Ascending aorta (tissue), 2 donors: Measurements from ENCODE around the gene SLC6A7. TPM values are rescaled to one million over a fixed set of nuclear protein-coding genes. Genes with fewer than 3 reads are reported as not detected.

ENCODE experiments used
- DNase-seq, 2 donors: peaks; one replicate each; pipeline ENCODE4 v3.0.0-alpha.2; 2019; ENCODE audit warnings: low spot score in 2 of 2
- H3K27ac ChIP-seq, 2 donors: fragments of 200-600 bp; sonication (generic); one replicate each; pipeline ENCODE4 v1.5.1; 2016 to 2017; ENCODE audit warnings: mild to moderate bottlenecking in 1 of 2
- H3K27me3 ChIP-seq: fragments of 200-600 bp; sonication (generic); one replicate; pipeline ENCODE4 v1.5.1; 2017
- H3K36me3 ChIP-seq, 2 donors: fragments of 200-600 bp; sonication (generic); one replicate each; pipeline ENCODE4 v1.5.1; 2016
- H3K4me1 ChIP-seq, 2 donors: fragments of 200-600 bp; sonication (generic); one replicate each; pipeline ENCODE4 v1.5.1; 2016 to 2017; ENCODE audit warnings: mild to moderate bottlenecking in 1 of 2
- H3K4me3 ChIP-seq, 2 donors: fragments of 200-600 bp; sonication (generic); one replicate each; pipeline ENCODE4 v1.5.1; 2016 to 2017; ENCODE audit warnings: mild to moderate bottlenecking in 1 of 2
- H3K9me3 ChIP-seq, 2 donors: fragments of 200-600 bp; sonication (generic); one replicate each; pipeline ENCODE4 v1.5.1; 2016
- intact Hi-C: fragments of 100-400 bp; cut with DNase I; formaldehyde crosslinking; loops from one replicate; pipeline ENCODE4 v1.15.1; 2023
- total RNA-seq: library from RNA; depleted of rRNA; stranded (reverse); fragments of >200 nt; gene quantifications from one replicate; pipeline ENCODE4 v1.1.0, GENCODE V29; 2016
- TF ChIP-seq, protein P1 (sequence below), 3 experiments: fragments of 200-600 bp in 2 of 3; fragments of 450-650 bp in 1 of 3; sonication (generic) in 2 of 3; IDR thresholded peaks; one replicate each; pipeline ENCODE4 v1.5.1; 2016 to 2019; ENCODE audit warnings: antibody characterized with exemption in 3 of 3, mild to moderate bottlenecking in 1 of 3, moderate library complexity in 1 of 3

The SLC6A7 gene
- total RNA-seq, 1 donor from 2014 or later, result not detected

DNA sequence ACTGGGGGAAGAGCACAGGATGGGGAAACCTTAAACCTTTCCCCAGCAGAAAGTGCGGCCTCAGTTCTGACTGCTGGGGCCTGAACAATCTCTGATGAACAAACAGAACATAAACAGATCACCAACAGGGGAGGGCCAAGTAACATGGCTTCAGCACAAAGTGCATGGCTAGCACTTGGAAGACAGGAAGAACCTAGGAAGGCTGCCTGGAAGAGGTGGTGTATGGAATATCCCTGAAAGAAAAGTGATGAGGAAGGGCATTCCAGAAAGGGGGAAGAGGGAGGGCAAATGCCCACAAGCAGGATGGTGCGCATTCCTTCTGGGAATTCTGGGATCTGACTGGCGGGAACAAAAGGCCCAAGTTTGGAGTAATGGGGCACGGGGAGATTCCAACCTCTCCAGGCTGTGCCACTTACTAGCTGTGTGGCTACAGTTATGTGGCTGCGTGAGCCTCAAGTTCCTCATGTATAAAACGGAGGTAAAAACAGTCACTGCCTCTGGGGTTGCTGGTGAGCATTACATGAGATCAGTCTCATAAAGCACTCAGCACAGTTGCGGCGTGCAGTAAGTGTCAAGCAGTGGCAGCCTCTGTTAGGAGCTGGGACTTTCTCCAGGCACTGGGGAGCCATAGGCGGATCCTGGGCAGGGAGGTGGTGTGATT is 35.8 kb upstream of the SLC6A7 start:
- Histone ChIP-seq H3K27ac (peak overlapping the region; percentile 98 to 99), H3K9me3 (no peaks in the 10 kb centered on the region), H3K27me3 (no peaks in the 10 kb centered on the region), H3K36me3 (peaks cover 3 to 20% of the 10 kb centered on the region in 2 donors), H3K4me3 (peak overlapping the region; percentile 57 to 90), H3K4me1 (peaks cover 46 to 60% of the 10 kb centered on the region in 2 donors)
- TF ChIP-seq, protein P1, sequence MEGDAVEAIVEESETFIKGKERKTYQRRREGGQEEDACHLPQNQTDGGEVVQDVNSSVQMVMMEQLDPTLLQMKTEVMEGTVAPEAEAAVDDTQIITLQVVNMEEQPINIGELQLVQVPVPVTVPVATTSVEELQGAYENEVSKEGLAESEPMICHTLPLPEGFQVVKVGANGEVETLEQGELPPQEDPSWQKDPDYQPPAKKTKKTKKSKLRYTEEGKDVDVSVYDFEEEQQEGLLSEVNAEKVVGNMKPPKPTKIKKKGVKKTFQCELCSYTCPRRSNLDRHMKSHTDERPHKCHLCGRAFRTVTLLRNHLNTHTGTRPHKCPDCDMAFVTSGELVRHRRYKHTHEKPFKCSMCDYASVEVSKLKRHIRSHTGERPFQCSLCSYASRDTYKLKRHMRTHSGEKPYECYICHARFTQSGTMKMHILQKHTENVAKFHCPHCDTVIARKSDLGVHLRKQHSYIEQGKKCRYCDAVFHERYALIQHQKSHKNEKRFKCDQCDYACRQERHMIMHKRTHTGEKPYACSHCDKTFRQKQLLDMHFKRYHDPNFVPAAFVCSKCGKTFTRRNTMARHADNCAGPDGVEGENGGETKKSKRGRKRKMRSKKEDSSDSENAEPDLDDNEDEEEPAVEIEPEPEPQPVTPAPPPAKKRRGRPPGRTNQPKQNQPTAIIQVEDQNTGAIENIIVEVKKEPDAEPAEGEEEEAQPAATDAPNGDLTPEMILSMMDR (IDR thresholded peaks at IDR 0.05), result no peak
- intact Hi-C loops, result loop anchor here (2.0 to 10.0 kb wide), 2 partner anchors 15 to 631 kb away; no protein-coding TSS in a partner anchor
- no peak for DNase-seq

DNA sequence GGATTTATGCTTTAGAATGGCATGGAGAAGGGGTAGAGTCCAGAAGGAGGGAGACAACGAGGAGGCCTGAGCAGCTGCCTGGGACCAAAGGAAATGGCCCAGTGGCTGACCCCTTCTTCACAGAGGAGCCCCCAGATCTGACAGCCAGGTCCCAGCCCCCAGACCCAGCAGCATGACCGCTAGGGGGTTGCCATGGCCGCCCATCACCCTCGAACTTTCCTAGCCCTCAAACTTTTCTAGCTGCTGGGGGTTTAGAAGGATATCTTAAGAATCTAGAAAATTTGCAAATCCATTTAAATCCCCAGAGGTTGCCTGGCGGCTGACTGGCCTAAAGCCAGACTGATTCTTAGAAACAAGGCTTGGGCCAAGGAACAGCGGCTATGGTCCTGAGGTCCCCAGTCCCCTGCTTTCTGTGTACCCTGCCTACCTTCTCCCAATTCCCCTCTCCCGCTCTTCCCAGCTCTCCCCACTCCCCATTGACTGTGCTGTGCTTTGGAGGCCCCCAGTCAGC is 35.2 kb upstream of the SLC6A7 start:
- peaks cover 44 to 60% of the 10 kb centered on the region in 2 donors for H3K4me1 ChIP-seq
- TF ChIP-seq, protein P1 (IDR thresholded peaks at IDR 0.05), result no peak
- H3K36me3 ChIP-seq, result peaks cover 3 to 20% of the 10 kb centered on the region in 2 donors
- no peaks in the 10 kb centered on the region for H3K27me3 ChIP-seq
- H3K9me3 ChIP-seq, result no peaks in the 10 kb centered on the region
- intact Hi-C loops, result loop anchor here (2.0 to 10.0 kb wide), 2 partner anchors 16 to 630 kb away; no protein-coding TSS in a partner anchor
- DNase-seq, result no peak
- H3K4me3 ChIP-seq, result peak overlapping the region; percentile 57 to 90
- peak overlapping the region; percentile 98 to 99 for H3K27ac ChIP-seq

DNA sequence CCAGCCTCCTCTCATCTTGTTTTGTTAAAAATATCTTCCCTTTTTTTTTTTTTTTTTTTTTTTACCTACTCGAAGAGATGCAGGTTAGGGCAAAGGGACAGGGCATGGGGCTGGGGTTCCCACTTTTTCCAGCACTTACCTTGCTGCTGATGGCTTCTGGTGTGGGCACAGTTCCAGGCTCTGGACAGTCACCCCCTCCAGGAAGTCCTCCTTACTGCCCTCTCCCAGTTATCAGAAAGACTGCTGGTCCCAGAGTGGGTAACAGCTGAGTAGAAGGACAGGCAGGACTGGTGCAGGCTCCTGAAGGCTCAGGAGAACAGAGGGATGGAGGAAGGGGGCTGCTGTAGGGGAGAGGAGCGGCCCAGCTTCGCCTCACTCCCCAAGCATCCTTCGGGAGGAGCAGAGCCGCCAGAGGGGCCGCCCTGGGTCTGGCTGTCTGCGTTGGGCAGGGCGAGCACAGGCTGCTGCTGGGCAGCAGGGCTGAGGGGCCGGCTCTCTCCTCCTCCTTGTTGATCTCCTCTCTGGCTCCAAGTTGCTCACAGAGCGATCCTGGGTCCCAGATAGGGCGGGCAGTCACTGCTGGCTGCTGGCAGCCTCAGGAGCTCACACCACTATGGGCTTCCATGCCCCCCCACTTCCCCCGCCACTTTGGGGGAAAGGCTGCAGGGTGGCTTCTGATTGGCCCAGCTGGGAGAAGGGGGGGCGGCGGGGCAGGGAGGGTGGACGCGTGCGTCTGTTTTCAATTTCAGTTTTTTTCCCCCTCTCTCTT is 34.4 kb upstream of the SLC6A7 start, which contains the start of gene PDGFRB:
Gene PDGFRB, minus strand, starts transcription at position 588 of the 769 bp plus-strand sequence. CDS start 18,798 bp downstream, outside the sequence.
- no peaks in the 10 kb centered on the region for H3K9me3 ChIP-seq
- TF ChIP-seq, protein P1 (IDR thresholded peaks at IDR 0.05), result no peak

DNA sequence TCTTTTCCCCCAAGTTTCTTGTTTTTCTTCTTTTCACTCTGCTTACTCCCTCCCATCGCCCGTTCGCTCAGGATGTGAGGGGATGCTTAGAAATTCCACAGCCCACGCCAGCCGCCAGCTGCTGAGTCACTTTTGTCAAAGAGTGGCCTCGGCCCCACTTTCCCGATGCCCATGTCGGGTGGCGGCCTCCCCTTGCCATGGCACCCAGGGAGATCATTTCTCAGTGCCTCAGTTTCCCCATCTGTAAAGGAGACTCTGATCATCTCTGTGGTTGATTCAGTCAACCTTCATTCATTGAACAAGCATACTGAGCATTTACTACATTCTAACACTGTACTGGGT is 33.9 kb upstream of the SLC6A7 start:
- Histone ChIP-seq H3K36me3 (peaks cover 3 to 12% of the 10 kb centered on the region in 2 donors), H3K4me1 (peaks cover 34 to 56% of the 10 kb centered on the region in 2 donors), H3K9me3 (no peaks in the 10 kb centered on the region), H3K4me3 (peak overlapping the region; percentile 57 to 90), H3K27ac (peak overlapping the region; percentile 98 to 99), H3K27me3 (no peaks in the 10 kb centered on the region)
- no peak for DNase-seq
- TF ChIP-seq, protein P1 (IDR thresholded peaks at IDR 0.05), result no peak
- intact Hi-C loops, result loop anchor here (10.0 kb wide), 1 partner anchor 629 kb away; no protein-coding TSS in a partner anchor

More for the DNA sequence above, 34.4 kb upstream of the SLC6A7 start, which contains the start of gene PDGFRB:
- peak; percentile 83 to 97 for DNase-seq
- H3K4me1 ChIP-seq, result peaks cover 38 to 60% of the 10 kb centered on the region in 2 donors
- H3K27ac ChIP-seq, result peak within 1 kb of the TSS; percentile 98 to 99
- intact Hi-C loops, result loop anchor here (2.0 to 10.0 kb wide), 2 partner anchors 17 to 629 kb away; no protein-coding TSS in a partner anchor
- H3K4me3 ChIP-seq, result peak within 1 kb of the TSS; percentile 57 to 90
- H3K27me3 ChIP-seq, result no peaks in the 10 kb centered on the region
- H3K36me3 ChIP-seq, result peaks cover 3 to 16% of the 10 kb centered on the region in 2 donors

DNA sequence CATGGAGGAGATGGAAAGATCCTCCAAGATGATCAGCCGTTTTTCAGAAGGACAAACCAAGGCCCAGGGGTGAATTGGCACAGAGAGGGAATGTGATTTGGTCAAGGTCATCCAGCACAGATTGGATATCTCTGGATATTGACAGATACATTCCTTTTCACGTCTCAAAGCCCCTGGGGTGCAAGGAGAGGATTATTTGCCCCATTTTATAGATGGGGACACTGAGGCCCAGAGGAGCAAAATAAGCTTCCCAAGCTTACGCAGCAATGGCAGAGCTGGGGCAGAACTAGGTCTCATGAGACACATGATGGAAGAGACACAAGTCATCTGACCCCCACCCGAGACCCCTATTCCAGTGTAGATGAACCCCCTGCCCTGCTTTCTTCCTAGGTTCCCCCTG is 33.3 kb upstream of the SLC6A7 start:
- H3K4me3 ChIP-seq, result peak overlapping the region in 1 of 2 donors; percentile 90
- TF ChIP-seq, protein P1 (IDR thresholded peaks at IDR 0.05), result no peak
- H3K36me3 ChIP-seq, result peaks cover 3 to 8% of the 10 kb centered on the region in 2 donors
- H3K27ac ChIP-seq, result peak overlapping the region; percentile 98 to 99
- H3K27me3 ChIP-seq, result no peaks in the 10 kb centered on the region
- no peak for DNase-seq
- H3K9me3 ChIP-seq, result no peaks in the 10 kb centered on the region
- H3K4me1 ChIP-seq, result peaks cover 34 to 55% of the 10 kb centered on the region in 2 donors
- intact Hi-C loops, result loop anchor here (10.0 kb wide), 1 partner anchor 628 kb away; no protein-coding TSS in a partner anchor
